GM19238 (cell line): Measurements from ENCODE around the gene CRABP2.

ENCODE experiments used
- DNase-seq: peaks from one replicate; pipeline ENCODE4 v3.0.0; 2011; ENCODE audit warnings: low spot score; ENCODE audit not compliant: insufficient read length

CRABP2 gene

DNA sequence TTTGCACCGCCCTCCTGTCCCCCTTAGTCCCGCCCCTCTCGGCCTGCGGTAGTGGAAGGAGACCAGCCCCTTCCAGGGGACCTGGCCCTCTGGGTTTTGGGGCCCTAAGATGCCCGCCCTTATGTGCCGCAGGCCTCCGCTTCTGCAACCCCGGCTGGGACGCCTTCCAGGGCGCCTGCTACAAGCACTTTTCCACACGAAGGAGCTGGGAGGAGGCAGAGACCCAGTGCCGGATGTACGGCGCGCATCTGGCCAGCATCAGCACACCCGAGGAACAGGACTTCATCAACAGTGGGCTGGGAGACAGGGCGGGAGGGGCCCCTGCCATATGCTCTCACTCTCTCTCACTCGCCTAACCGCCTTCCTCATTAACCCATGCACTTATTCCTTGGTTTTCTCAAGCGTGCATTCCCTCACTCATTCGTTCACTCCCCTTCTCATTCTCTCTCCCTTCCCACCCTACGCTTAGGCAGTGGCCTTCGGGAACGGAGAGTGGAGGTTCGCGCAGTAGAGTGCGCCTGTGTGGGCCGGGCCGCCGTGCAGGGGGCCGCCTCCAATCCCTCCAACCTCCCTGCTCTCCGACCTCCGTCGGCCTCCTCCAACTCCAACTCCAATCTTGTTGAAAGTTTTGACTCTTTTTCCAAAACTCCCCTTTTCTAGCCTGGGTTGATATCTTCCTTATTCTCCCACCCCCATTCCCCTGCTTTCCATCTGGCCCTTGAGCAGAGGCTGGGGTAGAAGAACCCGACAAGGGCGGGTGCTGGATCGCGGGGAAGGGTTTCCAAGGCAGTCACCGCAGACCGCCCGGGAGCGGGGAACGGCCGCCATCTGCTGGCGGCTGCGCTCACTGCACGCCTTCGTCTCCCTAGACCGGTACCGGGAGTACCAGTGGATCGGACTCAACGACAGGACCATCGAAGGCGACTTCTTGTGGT, 48.3 kb downstream of the CRABP2 start:
- DNase-seq = peak; percentile 77

DNA sequence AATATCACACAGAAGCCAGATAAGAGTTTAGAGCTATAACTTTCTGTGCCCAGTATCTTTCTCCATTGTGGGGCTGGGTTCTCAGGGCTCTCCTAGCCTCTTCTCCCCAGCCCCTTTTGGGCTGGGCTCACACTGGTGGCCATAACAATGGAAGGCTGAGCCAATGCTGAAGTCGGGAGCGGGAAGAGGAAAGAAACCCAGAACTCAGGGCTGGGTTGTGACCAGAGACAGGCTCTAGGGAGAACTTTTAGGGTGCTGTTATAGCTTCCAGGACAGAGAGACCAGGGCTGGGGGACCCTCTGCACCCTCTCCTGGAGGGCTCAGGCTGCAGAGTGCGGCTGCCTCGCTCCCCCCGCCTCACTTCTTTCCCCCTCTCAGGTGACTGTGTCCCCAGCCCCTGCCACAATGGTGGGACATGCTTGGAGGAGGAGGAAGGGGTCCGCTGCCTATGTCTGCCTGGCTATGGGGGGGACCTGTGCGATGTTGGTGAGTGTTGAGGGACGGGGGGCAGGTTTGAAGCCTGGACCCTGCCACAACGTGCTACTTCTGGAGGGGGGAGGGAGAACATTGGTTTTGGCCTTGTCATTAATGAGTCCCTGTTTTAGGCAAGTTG, 49.4 kb downstream of the CRABP2 start:
- DNase-seq = no peak

DNA sequence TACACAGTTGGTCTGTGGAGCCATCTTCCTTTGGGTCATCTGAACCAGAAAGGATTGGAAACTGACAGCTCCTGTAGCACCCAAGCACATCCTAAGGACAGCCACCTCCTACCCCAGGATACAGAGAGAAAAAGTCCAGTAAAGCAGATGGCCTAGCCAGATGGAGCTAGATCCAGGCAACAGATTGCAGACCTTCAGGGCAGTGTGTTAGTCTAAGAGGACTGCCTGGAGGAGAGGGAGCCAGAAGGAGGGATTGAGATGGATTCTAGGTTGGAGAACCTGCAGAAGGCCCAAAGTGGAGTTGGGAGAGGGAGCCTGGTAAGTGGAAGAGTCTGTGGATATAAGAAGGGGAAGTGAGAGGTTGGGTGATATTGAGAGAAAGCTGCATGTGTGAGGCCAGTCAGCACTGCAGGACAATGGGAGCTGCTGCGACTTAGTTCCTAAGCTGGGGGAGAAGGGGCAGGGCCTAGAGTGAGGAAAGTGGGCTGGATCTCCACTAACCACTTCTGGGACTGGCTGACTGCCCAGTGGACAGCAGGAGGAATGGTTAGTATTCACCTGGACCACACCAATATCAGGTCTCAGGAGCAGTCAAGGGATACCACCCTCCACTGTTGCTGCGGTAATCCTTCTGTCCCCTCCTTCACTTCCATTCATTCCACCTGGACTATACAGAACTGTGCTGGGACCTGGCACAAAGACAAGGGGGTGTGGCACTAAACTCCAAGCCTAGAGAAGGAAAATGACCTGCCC, 50.1 kb downstream of the CRABP2 start:
- no peak for DNase-seq

- no peak for DNase-seq
Observed at GRCh38 chr1:156654700-156655099, 50.7 kb downstream of the CRABP2 start.

DNA sequence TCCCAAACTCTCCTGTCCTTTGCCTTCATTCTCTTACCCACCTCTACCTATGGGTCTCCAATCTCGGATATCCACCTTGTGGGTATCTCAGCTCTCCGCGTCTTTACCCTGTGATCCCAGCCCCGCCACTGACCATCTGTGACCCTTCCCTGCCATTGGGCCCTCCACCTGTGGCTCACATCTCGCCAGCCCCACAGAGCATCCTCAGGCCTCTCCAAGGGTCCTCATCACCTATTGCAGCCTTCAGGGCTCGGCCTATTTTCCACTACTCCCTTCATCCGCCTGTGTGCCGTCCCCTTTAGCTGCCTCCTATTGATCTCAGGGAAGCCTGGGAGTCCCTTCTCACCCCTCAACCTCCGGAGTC, 52.4 kb downstream of the CRABP2 start:
- no peak for DNase-seq

GRCh38 chr1:156652131-156652991, 53.0 kb downstream of the CRABP2 start:
- no peak for DNase-seq
